Stimulated activated CD8-positive, alpha-beta memory T cell treated with anti-CD3 and anti-CD28 coated beads, Interleukin-15, amount 100 ng/mL, for 48 hours (primary cell): Measurements from ENCODE around the gene VLDLR.
"Not testable (repeated sequence)": the region's sequence is repeated elsewhere in the genome, so short reads cannot be mapped to it uniquely, and the experiment has no call there.

Source experiments
- DNase-seq, 2 donors: peaks; one replicate each; pipeline ENCODE4 v3.0.0-alpha.2; 2020; ENCODE audit warnings: low read depth in 2 of 2

The VLDLR gene

GRCh38 chr9:2663461-2664173 lies 42.0 kb downstream of the VLDLR start:
- no peak for DNase-seq

- no peak for DNase-seq
Measured at GRCh38 chr9:2664174-2665065, 42.8 kb downstream of the VLDLR start.

- no peak for DNase-seq
Measured at GRCh38 chr9:2666569-2666968, 45.0 kb downstream of the VLDLR start.

- no peak for DNase-seq
Measured at GRCh38 chr9:2673161-2673560, 51.6 kb downstream of the VLDLR start.

GRCh38 chr9:2674141-2674824 lies 52.7 kb downstream of the VLDLR start:
- DNase-seq, result no peak

GRCh38 chr9:2675834-2676233 lies 54.2 kb downstream of the VLDLR start:
- no peak for DNase-seq

- no peak for DNase-seq
Measured at GRCh38 chr9:2676466-2676865, 54.9 kb downstream of the VLDLR start.

- DNase-seq, result no peak
Measured at GRCh38 chr9:2677915-2678889, 56.6 kb downstream of the VLDLR start.

- DNase-seq, result no peak
Measured at GRCh38 chr9:2679011-2679410, 57.4 kb downstream of the VLDLR start.

- DNase-seq, result no peak
Measured at GRCh38 chr9:2681981-2682380, 60.4 kb downstream of the VLDLR start.

- DNase-seq, result no peak
Measured at GRCh38 chr9:2686911-2687310, 65.3 kb downstream of the VLDLR start.

GRCh38 chr9:2688636-2689035 lies 67.0 kb downstream of the VLDLR start:
- DNase-seq, result no peak

- DNase-seq, result no peak
Measured at GRCh38 chr9:2691212-2691611, 69.6 kb downstream of the VLDLR start.

GRCh38 chr9:2691626-2692025 lies 70.0 kb downstream of the VLDLR start:
- no peak for DNase-seq

GRCh38 chr9:2693056-2693455 lies 71.5 kb downstream of the VLDLR start:
- no peak for DNase-seq

GRCh38 chr9:2697492-2697891 lies 75.9 kb downstream of the VLDLR start:
- no peak for DNase-seq

GRCh38 chr9:2700398-2700797 lies 78.8 kb downstream of the VLDLR start:
- DNase-seq, result no peak

GRCh38 chr9:2700909-2701550 lies 79.4 kb downstream of the VLDLR start:
- no peak for DNase-seq

- no peak for DNase-seq
Measured at GRCh38 chr9:2704504-2704903, 82.9 kb downstream of the VLDLR start.

GRCh38 chr9:2707256-2707655 lies 85.7 kb downstream of the VLDLR start:
- DNase-seq, result not testable (repeated sequence)
